Endodermal cell (in vitro differentiated cells): ENCODE results near the gene RNMT. TPM values are rescaled to one million over a fixed set of nuclear protein-coding genes. Genes with fewer than 3 reads are reported as not detected.
A peak's percentile ranks its signal among the peaks of the same experiment; 100 is the strongest.
"Not testable (repeated sequence)": the region's sequence is repeated elsewhere in the genome, so short reads cannot be mapped to it uniquely, and the experiment has no call there.

Experiments
- DNase-seq: peaks from one replicate; pipeline ENCODE4 v3.0.0-alpha.2; 2017
- H3K27ac ChIP-seq: 2 replicates; pipeline ENCODE4 v1.5.1; 2013; ENCODE audit warnings: mild to moderate bottlenecking, low read depth, low read length, moderate library complexity
- H3K27me3 ChIP-seq: 2 replicates; pipeline ENCODE4 v1.6.1; 2013; ENCODE audit warnings: mild to moderate bottlenecking, low read length, moderate library complexity; ENCODE audit not compliant: insufficient read depth, control insufficient read depth, poor library complexity, severe bottlenecking
- H3K36me3 ChIP-seq: 2 replicates; pipeline ENCODE4 v1.7.0; 2013; ENCODE audit warnings: mild to moderate bottlenecking, low read length, moderate library complexity; ENCODE audit not compliant: control insufficient read depth, insufficient read depth
- H3K4me1 ChIP-seq: one replicate; pipeline ENCODE4 v1.7.0; 2013; ENCODE audit warnings: low read length; ENCODE audit not compliant: control insufficient read depth, insufficient read depth
- H3K4me3 ChIP-seq: 2 replicates; pipeline ENCODE4 v1.5.1; 2013; ENCODE audit warnings: mild to moderate bottlenecking, low read length, moderate library complexity
- H3K9ac ChIP-seq: 2 replicates; pipeline ENCODE4 v1.6.1; 2013; ENCODE audit warnings: mild to moderate bottlenecking, low read length, moderate library complexity; ENCODE audit not compliant: poor library complexity, severe bottlenecking; ENCODE audit errors: extremely low read depth
- H3K9me3 ChIP-seq: 2 replicates; pipeline ENCODE4 v1.6.1; 2013; ENCODE audit warnings: mild to moderate bottlenecking, low read length, moderate library complexity; ENCODE audit not compliant: control insufficient read depth
- H3K27ac Mint-ChIP-seq: 2 replicates; pipeline ENCODE4 v1.8.0; 2020; ENCODE audit warnings: mixed read lengths
- H3K27me3 Mint-ChIP-seq: 2 replicates; pipeline ENCODE4 v1.8.0; 2021; ENCODE audit warnings: mild to moderate bottlenecking, mixed read lengths; ENCODE audit not compliant: insufficient read depth
- H3K36me3 Mint-ChIP-seq: 2 replicates; pipeline ENCODE4 v1.8.0; 2020; ENCODE audit warnings: low read depth, mixed read lengths
- H3K4me1 Mint-ChIP-seq: 2 replicates; pipeline ENCODE4 v1.8.0; 2020; ENCODE audit warnings: mixed read lengths
- H3K4me3 Mint-ChIP-seq: 2 replicates; pipeline ENCODE4 v1.8.0; 2020; ENCODE audit warnings: mild to moderate bottlenecking, moderate library complexity, mixed read lengths
- H3K9me3 Mint-ChIP-seq: 2 replicates; pipeline ENCODE4 v1.8.0; 2020; ENCODE audit warnings: mild to moderate bottlenecking, mixed read lengths
- WGBS, 2 experiments: methylation state at CpG; one replicate each; pipeline versions ENCODE4 v1.1.5 to v1.1.7; 2013; ENCODE audit warnings: missing lambda C conversion rate in 2 of 2, mixed read lengths in 1 of 2; ENCODE audit not compliant: insufficient coverage in 1 of 2, insufficient read length in 1 of 2; 5-methylcytosine and 5-hydroxymethylcytosine counted together
- total RNA-seq, 2 donors: library from RNA; stranded (reverse); fragmentation: NEBNext Ultra II Directional in 1 of 2; extraction: Animal tissue kit (Norgen Biotek cat#: 25700) in 1 of 2; gene quantifications; 2 replicates in 1 of 2; 3 replicates in 1 of 2; pipeline ENCODE4 v1.2.1, GENCODE V29; 2021
- TF ChIP-seq, protein P1 (sequence below): fragments of 200-600 bp; sonication (generic); conservative IDR thresholded peaks from 2 replicates; pipeline ENCODE4 v1.5.0; 2021; ENCODE audit warnings: antibody characterized with exemption, mild to moderate bottlenecking

The RNMT gene
- total RNA-seq, 2 donors from 2014 or later, result 44.9 to 47.0 TPM

DNA sequence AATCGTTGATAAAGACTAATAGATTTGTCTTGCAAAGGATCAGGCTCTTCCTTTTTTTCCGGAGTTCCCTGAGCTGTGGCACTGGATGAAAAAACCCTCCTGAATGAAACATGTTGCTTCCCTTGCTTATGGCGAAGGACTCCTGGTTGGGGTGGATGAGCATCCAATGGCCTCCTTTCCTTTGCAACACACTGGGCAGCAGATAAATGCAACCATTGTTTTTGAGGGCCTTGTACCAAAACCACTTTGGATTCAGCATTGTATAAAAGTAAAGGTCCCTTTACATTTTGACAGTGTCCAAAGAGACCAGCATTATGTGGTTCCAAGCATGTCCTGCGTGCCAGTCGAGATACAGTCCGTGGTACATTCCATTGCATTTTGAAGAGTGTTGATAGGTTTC, 44.8 kb upstream of the RNMT start:
- Histone ChIP-seq H3K27ac (no peak overlapping the region), H3K9me3 (peaks cover 51% of the 10 kb centered on the region), H3K9ac (no peak overlapping the region), H3K4me1 (no peaks in the 10 kb centered on the region), H3K27me3 (no peaks in the 10 kb centered on the region), H3K4me3 (no peak overlapping the region), H3K36me3 (peaks cover 15% of the 10 kb centered on the region)
- WGBS, 2 experiments, result 94 to 98% methylated on average over 5 to 6 of the region's 6 CpGs
- DNase-seq, result no peak
- H3K4me1 Mint-ChIP-seq, result peaks cover 29% of the 10 kb centered on the region
- H3K4me3 Mint-ChIP-seq, result no peak overlapping the region
- TF ChIP-seq, protein P1, sequence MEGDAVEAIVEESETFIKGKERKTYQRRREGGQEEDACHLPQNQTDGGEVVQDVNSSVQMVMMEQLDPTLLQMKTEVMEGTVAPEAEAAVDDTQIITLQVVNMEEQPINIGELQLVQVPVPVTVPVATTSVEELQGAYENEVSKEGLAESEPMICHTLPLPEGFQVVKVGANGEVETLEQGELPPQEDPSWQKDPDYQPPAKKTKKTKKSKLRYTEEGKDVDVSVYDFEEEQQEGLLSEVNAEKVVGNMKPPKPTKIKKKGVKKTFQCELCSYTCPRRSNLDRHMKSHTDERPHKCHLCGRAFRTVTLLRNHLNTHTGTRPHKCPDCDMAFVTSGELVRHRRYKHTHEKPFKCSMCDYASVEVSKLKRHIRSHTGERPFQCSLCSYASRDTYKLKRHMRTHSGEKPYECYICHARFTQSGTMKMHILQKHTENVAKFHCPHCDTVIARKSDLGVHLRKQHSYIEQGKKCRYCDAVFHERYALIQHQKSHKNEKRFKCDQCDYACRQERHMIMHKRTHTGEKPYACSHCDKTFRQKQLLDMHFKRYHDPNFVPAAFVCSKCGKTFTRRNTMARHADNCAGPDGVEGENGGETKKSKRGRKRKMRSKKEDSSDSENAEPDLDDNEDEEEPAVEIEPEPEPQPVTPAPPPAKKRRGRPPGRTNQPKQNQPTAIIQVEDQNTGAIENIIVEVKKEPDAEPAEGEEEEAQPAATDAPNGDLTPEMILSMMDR, result no peak
- no peaks in the 10 kb centered on the region for H3K27me3 Mint-ChIP-seq
- no peak overlapping the region for H3K27ac Mint-ChIP-seq
- peaks cover 34% of the 10 kb centered on the region for H3K36me3 Mint-ChIP-seq
- H3K9me3 Mint-ChIP-seq, result peaks cover 30% of the 10 kb centered on the region

GRCh38 chr18:13684546-13684945, 41.9 kb upstream of the RNMT start:
- TF ChIP-seq, protein P1, result no peak
- 76% methylated on average over 3 of the region's 4 CpGs; no CpG with 5 or more reads in 1 of the 2 experiments for WGBS, 2 experiments
- Histone ChIP-seq H3K27me3 (no peaks in the 10 kb centered on the region), H3K4me3 (peak overlapping the region; percentile 63), H3K9me3 (peaks cover 60% of the 10 kb centered on the region), H3K36me3 (peaks cover 19% of the 10 kb centered on the region), H3K4me1 (no peaks in the 10 kb centered on the region), H3K27ac (no peak overlapping the region), H3K9ac (no peak overlapping the region)
- H3K9me3 Mint-ChIP-seq, result peaks cover 37% of the 10 kb centered on the region
- no peak for DNase-seq
- H3K4me1 Mint-ChIP-seq, result peaks cover 41% of the 10 kb centered on the region
- H3K27me3 Mint-ChIP-seq, result no peaks in the 10 kb centered on the region
- peak overlapping the region; percentile 72 for H3K27ac Mint-ChIP-seq
- peaks cover 45% of the 10 kb centered on the region for H3K36me3 Mint-ChIP-seq
- H3K4me3 Mint-ChIP-seq, result no peak overlapping the region

DNA sequence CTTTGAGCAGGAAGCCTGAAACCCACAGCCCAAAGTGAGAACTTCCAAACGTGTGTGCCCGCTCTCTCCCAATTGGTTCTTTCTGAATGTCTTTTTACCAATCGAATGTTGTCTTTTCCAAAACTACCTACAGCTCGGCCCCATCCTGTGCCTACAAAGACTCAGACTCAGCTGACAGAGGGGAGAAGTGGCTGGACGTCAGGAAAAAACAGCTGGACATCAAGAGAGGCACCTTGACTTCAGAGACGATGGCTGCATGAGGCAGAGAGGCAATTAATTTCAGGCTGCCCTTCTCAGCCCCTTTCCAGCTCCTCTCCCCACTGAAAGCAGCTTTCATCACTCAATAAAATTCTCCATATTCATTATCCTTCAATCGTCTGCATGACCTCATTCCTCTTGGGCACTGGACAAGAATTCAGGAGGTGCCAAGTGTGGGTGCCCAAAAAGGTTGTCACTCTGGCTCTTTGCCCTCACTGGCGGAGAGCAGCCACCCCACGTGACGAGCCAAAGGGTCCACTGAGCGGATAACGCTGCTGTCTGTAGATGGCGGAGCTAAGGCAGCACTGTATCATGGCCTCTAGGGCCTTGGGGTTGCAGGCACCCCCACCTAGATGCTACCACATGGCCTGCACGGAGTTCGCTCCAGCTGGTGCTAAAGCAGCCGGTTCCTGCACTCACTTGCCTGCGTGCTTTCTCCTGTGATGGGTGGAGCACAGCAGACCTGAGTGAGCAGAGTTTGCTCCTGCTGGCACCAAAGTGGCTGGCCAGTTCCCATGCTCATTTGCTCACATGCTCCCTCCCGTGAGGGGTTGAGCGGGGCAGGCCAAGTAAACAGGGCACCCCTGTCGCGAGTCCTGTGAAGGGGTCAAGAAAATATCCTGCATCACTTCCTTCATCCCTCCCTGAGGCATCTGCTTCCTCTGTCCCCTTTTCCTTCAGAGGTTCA, 38.0 kb upstream of the RNMT start:
- Histone ChIP-seq H3K27me3 (no peaks in the 10 kb centered on the region), H3K27ac (no peak overlapping the region), H3K4me1 (no peaks in the 10 kb centered on the region), H3K9ac (no peak overlapping the region), H3K9me3 (peaks cover 53% of the 10 kb centered on the region), H3K4me3 (peak overlapping the region; percentile 63), H3K36me3 (peaks cover 18% of the 10 kb centered on the region)
- Mint-ChIP-seq H3K4me1 (peaks cover 38% of the 10 kb centered on the region), H3K36me3 (peaks cover 54% of the 10 kb centered on the region), H3K4me3 (no peak overlapping the region), H3K27me3 (no peaks in the 10 kb centered on the region), H3K27ac (no peak overlapping the region), H3K9me3 (peaks cover 74% of the 10 kb centered on the region)
- no peak for DNase-seq
- TF ChIP-seq, protein P1, result no peak
- WGBS, 2 experiments, result 91 to 92% methylated on average over 12 to 21 of the region's 21 CpGs

DNA sequence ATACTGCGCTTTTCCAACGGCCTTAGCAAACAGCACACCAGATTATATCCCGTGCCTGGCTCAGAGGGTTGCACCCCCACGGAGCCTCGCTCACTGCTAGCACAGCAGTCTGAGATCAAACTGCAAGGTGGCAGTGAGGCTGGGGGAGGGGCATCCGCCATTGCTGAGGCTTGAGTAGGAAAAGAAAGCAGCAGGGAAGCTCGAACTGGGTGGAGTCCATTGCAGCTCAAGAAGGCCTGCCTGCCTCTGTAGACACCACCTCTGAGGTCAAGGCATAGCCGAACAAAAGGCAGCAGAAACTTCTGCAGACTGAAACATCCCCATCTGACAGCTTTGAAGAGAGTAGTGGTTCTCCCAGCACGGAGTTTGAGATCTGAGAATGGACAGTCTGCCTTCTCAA, 36.4 kb upstream of the RNMT start:
- not testable (repeated sequence) for DNase-seq, H3K27ac Mint-ChIP-seq, H3K4me3 ChIP-seq, H3K4me1 ChIP-seq, H3K27me3 ChIP-seq, H3K27me3 Mint-ChIP-seq, H3K9ac ChIP-seq, H3K27ac ChIP-seq, H3K4me3 Mint-ChIP-seq
- H3K36me3 ChIP-seq, result peaks cover 14% of the 10 kb centered on the region
- Mint-ChIP-seq H3K36me3 (peaks cover 56% of the 10 kb centered on the region), H3K4me1 (peaks cover 29% of the 10 kb centered on the region), H3K9me3 (peaks cover 84% of the 10 kb centered on the region)
- H3K9me3 ChIP-seq, result peaks cover 45% of the 10 kb centered on the region
- 94 to 100% methylated on average over 5 to 9 of the region's 9 CpGs for WGBS, 2 experiments

GRCh38 chr18:13695337-13695736, 31.1 kb upstream of the RNMT start:
- not testable (repeated sequence) for H3K27ac Mint-ChIP-seq, H3K4me1 Mint-ChIP-seq, H3K27me3 Mint-ChIP-seq, DNase-seq, H3K4me1 ChIP-seq, H3K27ac ChIP-seq, H3K4me3 ChIP-seq, H3K9ac ChIP-seq, H3K27me3 ChIP-seq, H3K36me3 ChIP-seq, H3K4me3 Mint-ChIP-seq
- Mint-ChIP-seq H3K9me3 (peaks cover 86% of the 10 kb centered on the region), H3K36me3 (peaks cover 60% of the 10 kb centered on the region)
- H3K9me3 ChIP-seq, result peaks cover 41% of the 10 kb centered on the region
- WGBS, 2 experiments, result 92% methylated on average over 4 of the region's 5 CpGs; no CpG with 5 or more reads in 1 of the 2 experiments
